NT2/D1 (cell line): ENCODE measurements around the gene ABLIM2.

Source experiments
- YY1 ChIP-seq: IDR thresholded peaks from 2 replicates; pipeline ENCODE4 v1.6.1; 2011; ENCODE audit not compliant: insufficient read length, insufficient read depth
- ZNF274 ChIP-seq: IDR thresholded peaks from 2 replicates; pipeline ENCODE4 v1.6.1; 2011; ENCODE audit warnings: mild to moderate bottlenecking, low read depth, low read length

GRCh38 chr4:8126523-8126922 lies 32.1 kb downstream of the ABLIM2 start:
- no peak for TF ChIP-seq ZNF274
- no peak for TF ChIP-seq YY1
